ENCODE data around the gene CLOCK. TPM values are rescaled to one million over a fixed set of nuclear protein-coding genes. Genes with fewer than 3 reads are reported as not detected.

The CLOCK gene
- total RNA-seq, 1 donor from 2014 or later = 26.1 TPM

GRCh38 chr4:55517526-55518229 lies 29.0 kb downstream of the CLOCK start:
- Mint-ChIP-seq H3K27ac (ENCODE audit: unreplicated experiment) (no peak overlapping the region), H3K36me3 (ENCODE audit: low read depth) (no peaks in the 10 kb centered on the region), H3K4me1 (ENCODE audit: low read depth) (peaks cover 13% of the 10 kb centered on the region), H3K27me3 (ENCODE audit: low read depth) (no peaks in the 10 kb centered on the region), H3K9me3 (ENCODE audit: low read depth) (no peaks in the 10 kb centered on the region), H3K4me3 (ENCODE audit: unreplicated experiment) (no peak overlapping the region)
- TF ChIP-seq, protein P1, sequence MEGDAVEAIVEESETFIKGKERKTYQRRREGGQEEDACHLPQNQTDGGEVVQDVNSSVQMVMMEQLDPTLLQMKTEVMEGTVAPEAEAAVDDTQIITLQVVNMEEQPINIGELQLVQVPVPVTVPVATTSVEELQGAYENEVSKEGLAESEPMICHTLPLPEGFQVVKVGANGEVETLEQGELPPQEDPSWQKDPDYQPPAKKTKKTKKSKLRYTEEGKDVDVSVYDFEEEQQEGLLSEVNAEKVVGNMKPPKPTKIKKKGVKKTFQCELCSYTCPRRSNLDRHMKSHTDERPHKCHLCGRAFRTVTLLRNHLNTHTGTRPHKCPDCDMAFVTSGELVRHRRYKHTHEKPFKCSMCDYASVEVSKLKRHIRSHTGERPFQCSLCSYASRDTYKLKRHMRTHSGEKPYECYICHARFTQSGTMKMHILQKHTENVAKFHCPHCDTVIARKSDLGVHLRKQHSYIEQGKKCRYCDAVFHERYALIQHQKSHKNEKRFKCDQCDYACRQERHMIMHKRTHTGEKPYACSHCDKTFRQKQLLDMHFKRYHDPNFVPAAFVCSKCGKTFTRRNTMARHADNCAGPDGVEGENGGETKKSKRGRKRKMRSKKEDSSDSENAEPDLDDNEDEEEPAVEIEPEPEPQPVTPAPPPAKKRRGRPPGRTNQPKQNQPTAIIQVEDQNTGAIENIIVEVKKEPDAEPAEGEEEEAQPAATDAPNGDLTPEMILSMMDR (IDR thresholded peaks at IDR 0.05) = no peak
- no peak for DNase-seq (ENCODE audit: low spot score)

- H3K27ac Mint-ChIP-seq (ENCODE audit: unreplicated experiment) = no peak overlapping the region
- DNase-seq (ENCODE audit: low spot score) = no peak
- peaks cover 2% of the 10 kb centered on the region for H3K36me3 Mint-ChIP-seq (ENCODE audit: low read depth)
- no peaks in the 10 kb centered on the region for H3K27me3 Mint-ChIP-seq (ENCODE audit: low read depth)
- H3K4me1 Mint-ChIP-seq (ENCODE audit: low read depth) = peaks cover 28% of the 10 kb centered on the region
- no peak overlapping the region for H3K4me3 Mint-ChIP-seq (ENCODE audit: unreplicated experiment)
- TF ChIP-seq, protein P1 (IDR thresholded peaks at IDR 0.05) = no peak
- H3K9me3 Mint-ChIP-seq (ENCODE audit: low read depth) = peaks cover 3% of the 10 kb centered on the region
Measured at GRCh38 chr4:55512922-55513571, 33.7 kb downstream of the CLOCK start.

- DNase-seq (ENCODE audit: low spot score) = no peak
- Mint-ChIP-seq H3K9me3 (ENCODE audit: low read depth) (peaks cover 3% of the 10 kb centered on the region), H3K4me3 (ENCODE audit: unreplicated experiment) (no peak overlapping the region), H3K36me3 (ENCODE audit: low read depth) (peaks cover 2% of the 10 kb centered on the region), H3K27ac (ENCODE audit: unreplicated experiment) (no peak overlapping the region), H3K4me1 (ENCODE audit: low read depth) (peaks cover 28% of the 10 kb centered on the region), H3K27me3 (ENCODE audit: low read depth) (no peaks in the 10 kb centered on the region)
- TF ChIP-seq, protein P1 (IDR thresholded peaks at IDR 0.05) = no peak
Measured at GRCh38 chr4:55512077-55512476, 34.6 kb downstream of the CLOCK start.

- TF ChIP-seq, protein P1 (IDR thresholded peaks at IDR 0.05) = no peak
- Mint-ChIP-seq H3K9me3 (ENCODE audit: low read depth) (peaks cover 3% of the 10 kb centered on the region), H3K27ac (ENCODE audit: unreplicated experiment) (no peak overlapping the region), H3K4me3 (ENCODE audit: unreplicated experiment) (no peak overlapping the region), H3K36me3 (ENCODE audit: low read depth) (peaks cover 2% of the 10 kb centered on the region), H3K4me1 (ENCODE audit: low read depth) (peaks cover 28% of the 10 kb centered on the region), H3K27me3 (ENCODE audit: low read depth) (no peaks in the 10 kb centered on the region)
- DNase-seq (ENCODE audit: low spot score) = no peak
Measured at GRCh38 chr4:55510685-55511084, 36.0 kb downstream of the CLOCK start.

DNA sequence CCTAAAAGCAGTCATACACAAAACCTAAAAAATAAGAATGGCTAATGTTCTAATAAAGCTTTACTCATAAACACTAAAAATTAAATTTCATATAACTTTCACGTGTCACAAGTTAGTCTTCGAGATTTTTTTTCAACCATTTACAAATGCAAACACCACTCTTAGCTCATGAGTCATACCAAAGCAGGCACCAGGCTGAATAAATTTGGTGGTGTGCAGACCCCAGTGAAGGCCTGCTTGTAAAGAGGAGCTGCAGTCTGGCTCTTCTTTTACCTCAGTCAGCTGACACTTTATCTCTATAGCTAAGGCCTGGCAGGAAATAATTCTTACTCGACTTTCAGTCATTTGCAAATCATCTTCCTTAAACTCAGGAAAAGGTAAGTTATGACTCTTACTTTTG lies 37.4 kb downstream of the CLOCK start:
- Mint-ChIP-seq H3K4me3 (ENCODE audit: unreplicated experiment) (no peak overlapping the region), H3K36me3 (ENCODE audit: low read depth) (peaks cover 2% of the 10 kb centered on the region), H3K27me3 (ENCODE audit: low read depth) (no peaks in the 10 kb centered on the region), H3K4me1 (ENCODE audit: low read depth) (peaks cover 23% of the 10 kb centered on the region), H3K9me3 (ENCODE audit: low read depth) (peaks cover 3% of the 10 kb centered on the region), H3K27ac (ENCODE audit: unreplicated experiment) (peak overlapping the region; percentile 45)
- DNase-seq (ENCODE audit: low spot score) = no peak
- TF ChIP-seq, protein P1 (IDR thresholded peaks at IDR 0.05) = no peak

Data from chondrocyte (in vitro differentiated cells).